Stimulated activated CD4-positive, alpha-beta T cell treated with anti-CD3 and anti-CD28 coated beads, Interleukin-4, amount 100 ng/mL, for 1 hour (primary cell): ENCODE data around the gene SH3BP1.
"Not testable (repeated sequence)": the region's sequence is repeated elsewhere in the genome, so short reads cannot be mapped to it uniquely, and the experiment has no call there.

Experiments used
- DNase-seq: peaks from one replicate; pipeline ENCODE4 v3.0.0-alpha.2; 2020

Gene SH3BP1

DNA sequence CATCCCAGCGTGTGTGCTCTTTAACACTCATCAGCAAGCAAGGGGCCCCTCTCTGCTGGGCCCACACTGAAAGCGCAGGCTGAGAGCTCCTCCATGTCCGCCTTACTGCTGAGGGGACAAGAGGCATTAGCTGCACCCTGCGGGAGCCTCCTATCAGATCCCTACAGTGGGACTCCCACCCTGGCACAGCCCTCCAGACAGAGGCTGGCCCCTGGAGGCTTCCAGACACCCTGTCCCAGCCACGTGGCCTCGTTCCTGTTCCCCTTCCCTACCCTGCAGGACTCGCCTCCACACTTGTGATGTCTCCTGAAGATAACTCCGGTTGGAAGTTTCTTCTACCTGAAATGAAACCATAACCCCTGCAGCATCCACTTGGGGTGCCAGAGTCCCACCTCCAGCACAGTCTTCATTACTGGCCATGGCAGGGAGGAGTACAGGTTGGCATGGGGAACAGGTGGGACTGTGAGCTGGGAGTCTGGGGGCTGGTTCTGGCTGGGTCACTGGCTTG is 5.0 kb upstream of the SH3BP1 start:
- no peak for DNase-seq

DNA sequence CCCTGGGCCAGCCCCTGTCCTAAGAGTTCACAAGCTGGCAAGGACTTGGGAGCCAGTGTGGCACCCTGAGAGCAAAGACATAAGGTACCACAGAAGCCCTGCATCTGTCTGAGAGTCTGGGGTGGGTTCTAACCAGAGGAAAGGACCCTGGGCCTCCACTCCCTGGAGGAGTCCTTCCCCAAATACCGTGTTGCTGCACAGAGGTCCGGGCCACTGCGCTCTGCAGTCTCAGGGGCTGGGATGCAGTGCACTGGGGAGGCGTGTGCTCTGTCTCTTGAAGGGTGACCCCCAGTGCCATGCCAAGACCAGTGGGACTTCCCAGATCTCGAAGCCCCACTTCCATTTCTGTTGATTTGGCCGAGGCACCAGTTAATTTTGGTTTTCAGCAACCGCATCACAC is 4.3 kb upstream of the SH3BP1 start:
- DNase-seq = no peak

DNA sequence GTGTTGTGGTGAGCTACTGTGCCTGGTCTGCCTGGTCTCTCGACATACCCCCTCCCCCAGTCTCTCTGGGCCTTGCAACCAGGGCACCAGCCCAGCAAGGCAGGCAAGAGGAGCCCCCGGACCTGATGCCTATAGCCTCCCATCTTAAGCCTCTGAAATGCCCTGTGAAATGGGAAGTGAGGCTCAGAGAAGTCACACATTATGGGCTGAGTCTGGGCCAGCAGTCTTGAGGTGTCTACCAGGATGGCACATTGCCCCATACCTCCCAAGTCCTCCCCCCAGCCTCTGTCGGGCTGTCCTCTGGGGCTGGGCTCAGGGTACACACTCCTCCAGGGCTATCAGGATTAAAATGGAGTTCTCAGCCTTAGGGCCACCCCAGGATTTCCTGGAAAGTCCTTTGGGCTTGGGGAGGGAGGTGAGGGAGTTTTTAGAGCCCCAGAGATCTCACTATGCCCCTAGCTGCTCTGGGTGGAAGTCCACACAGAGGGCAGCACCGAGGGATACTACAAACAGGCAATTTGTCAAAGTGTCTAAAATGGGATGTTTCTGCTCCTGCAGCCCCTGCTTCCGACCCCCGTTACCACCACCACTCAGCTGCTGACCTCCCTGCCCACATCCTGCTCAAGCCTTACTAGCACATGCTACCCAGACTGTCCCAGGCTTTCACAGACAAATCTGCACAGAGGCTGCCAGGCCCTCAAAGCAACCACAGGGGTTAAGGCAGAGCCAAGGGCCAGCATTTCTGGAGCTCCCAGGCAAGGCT is 3.1 kb upstream of the SH3BP1 start:
- DNase-seq = no peak

DNA sequence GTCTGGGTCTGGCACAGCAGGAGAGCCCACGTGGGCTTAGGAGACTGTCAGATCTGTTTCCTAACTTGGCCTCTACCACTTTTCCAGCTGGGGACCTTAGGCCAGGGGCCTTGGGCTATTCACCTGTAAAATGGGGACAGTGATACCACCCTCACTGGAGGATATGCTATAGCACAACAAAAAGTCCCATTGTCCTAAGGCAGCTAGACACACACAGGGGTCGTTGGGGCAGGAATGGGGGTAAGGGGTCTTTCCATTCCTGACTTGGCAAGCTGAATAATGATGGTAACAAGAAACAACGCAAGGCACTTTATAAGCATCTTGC is 2.6 kb upstream of the SH3BP1 start:
- DNase-seq = no peak

DNA sequence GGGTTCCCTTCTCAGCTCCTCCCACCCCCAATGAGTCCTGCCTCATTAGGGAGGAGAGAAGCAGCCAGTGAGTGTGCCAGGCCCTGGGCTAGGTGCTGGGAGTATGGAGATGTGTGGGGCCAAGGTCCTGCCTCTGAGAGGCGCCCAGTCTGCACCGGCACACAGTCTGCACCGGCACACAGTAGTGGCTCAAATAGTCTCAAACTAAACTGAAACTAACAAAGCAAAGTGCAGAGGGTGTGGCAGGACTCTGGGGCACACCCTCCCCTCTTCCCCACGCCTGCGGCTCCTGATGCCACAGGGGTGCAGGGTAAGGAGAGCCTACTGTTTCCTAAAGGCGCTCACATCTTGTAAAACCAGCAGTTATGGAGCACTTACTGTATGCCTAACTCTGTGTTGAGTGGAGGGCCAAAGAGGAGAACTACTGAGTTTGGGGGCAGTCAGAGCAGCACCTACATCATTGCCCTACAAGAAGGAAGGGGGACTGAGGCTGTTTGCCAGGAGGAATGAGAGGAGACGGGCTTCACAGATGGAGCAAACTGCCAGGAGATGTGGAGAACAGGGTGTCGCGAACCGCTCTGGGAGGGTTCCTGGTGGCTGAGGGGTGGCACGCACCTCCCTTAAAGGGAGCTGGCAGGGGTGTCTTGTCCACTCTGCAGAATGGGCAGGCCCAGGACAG is 939 bp upstream of the SH3BP1 start:
- no peak for DNase-seq

GRCh38 chr22:37639771-37640590 is 512 bp downstream of the SH3BP1 start:
- no peak for DNase-seq

DNA sequence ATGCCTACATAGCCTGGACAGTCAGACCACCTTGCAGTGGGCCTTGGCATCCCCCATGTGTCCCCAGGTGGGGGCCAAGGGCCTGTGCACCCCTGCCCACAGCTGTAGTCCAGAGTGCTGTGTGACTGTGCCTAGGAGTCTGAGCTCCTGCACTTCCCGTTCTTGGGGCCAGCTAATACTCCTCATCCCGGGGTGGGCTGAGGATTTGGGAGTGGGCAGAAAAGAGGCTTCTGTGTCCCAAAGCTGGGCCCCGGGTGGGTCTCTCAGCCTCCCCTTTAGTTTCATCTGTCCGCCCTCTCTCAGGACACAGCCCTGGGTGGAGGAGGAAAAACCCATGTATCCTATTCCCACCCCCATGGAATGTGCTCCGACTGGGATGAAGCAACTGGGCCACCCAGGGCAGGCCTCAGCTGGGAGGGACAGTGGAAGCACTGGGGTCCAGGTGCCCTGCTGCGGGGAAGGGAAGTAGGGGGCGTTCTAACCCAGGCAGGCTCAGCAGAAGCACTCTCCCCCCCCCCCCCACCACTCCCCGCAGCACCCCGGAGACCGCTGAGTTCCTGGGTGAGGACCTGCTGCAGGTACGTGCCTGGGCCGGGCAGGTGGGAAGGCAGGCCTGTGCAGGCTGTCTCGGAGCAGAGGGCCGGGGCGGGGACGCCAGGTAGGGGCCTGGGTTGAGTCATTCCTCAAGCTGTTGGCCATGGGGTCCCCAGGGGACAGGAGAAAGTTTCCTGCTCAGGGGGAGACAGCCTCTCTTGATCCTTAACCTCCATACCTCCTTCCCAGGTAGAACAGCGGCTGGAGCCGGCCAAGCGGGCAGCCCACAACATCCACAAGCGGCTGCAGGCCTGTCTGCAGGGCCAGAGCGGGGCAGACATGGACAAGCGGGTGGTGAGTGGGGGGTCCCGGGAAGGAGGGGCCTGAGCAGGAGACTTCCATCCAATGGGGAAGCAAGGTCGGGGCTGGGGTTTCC is 1.4 kb downstream of the SH3BP1 start:
- no peak for DNase-seq

DNA sequence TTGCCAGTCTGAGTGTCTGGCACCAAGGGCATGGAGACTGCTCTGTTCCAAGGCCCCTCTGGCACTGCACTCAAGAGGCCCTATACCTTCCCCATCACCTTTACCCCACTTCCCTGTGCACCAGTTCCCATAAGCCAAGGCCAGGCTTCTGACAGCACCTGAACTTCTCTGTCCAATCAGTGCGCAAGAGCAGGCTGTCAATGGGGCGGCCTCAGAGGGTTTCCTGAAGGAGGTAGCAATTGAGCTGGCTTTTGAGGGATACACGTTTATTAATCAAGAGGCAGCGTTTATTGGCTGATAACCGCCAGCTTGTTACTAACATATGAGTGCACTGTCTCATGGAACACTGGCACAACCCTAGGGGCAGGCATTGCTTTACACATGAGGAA is 2.1 kb downstream of the SH3BP1 start:
- DNase-seq = no peak

DNA sequence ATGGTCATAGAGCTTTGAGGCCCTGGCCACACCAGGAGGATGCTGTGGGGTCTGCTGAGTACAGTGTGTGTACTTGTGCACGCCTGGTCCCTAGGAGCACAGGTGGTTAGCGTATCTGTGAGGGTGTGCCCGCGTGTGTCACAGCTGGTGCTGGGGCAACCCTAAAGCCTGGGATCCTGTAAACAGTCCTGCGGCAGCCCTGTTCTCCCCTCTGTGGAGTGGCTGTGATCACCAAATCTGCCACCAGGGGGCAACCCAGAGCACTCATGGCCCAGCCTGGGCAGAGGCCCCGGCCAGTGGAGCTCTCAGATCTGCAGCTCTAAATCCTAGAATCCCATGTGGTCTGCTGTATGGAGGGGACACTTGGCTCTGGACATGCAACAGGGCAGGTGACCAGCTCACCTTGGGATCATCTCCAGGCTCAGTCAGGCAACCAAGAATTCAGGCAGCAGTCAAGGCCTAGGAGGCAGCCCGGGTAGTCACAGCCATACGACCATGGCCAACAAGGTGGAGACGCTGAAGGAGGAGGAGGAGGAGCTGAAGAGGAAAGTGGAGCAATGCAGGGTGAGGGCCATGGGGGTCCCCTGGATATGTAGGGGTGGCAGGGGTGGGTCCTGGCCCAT is 3.9 kb downstream of the SH3BP1 start:
- peak; percentile 91 for DNase-seq

- no peak for DNase-seq
Observed at GRCh38 chr22:37647317-37647716, 7.8 kb downstream of the SH3BP1 start.

GRCh38 chr22:37647928-37648327 is 8.5 kb downstream of the SH3BP1 start:
- DNase-seq = no peak

- no peak for DNase-seq
Observed at GRCh38 chr22:37650463-37651136, 11.1 kb downstream of the SH3BP1 start.

- DNase-seq = no peak
Observed at GRCh38 chr22:37654563-37655251, 15.2 kb downstream of the SH3BP1 start.

- DNase-seq = no peak
Observed at GRCh38 chr22:37655252-37655563, 15.7 kb downstream of the SH3BP1 start.

GRCh38 chr22:37656583-37656982 is 17.1 kb downstream of the SH3BP1 start:
- not testable (repeated sequence) for DNase-seq

DNA sequence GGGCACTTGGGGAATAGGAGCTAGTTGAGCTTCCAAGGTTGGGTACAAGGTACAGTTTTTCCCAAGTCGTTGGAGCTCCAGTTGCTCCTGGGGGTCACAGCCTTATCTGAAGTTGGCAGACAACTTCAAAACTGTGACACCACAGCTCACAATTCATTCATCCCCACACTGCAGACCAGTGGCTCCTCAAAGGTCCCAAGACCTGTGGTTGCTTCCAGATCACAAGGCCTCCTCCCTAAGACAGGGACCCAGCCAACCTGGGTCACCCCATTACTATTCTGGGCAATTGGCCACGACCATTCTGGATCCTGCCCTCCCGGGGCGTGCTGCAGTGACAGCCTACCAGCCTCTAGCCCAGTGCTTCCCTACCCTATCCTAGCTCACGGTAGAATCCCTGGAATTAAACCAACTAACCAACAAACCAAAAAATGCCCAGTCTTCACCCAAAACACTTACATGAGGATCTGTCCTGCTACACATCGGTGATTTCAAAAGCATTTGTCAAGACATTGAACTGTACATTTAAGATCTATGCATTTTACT is 18.2 kb downstream of the SH3BP1 start:
- DNase-seq = no peak

DNA sequence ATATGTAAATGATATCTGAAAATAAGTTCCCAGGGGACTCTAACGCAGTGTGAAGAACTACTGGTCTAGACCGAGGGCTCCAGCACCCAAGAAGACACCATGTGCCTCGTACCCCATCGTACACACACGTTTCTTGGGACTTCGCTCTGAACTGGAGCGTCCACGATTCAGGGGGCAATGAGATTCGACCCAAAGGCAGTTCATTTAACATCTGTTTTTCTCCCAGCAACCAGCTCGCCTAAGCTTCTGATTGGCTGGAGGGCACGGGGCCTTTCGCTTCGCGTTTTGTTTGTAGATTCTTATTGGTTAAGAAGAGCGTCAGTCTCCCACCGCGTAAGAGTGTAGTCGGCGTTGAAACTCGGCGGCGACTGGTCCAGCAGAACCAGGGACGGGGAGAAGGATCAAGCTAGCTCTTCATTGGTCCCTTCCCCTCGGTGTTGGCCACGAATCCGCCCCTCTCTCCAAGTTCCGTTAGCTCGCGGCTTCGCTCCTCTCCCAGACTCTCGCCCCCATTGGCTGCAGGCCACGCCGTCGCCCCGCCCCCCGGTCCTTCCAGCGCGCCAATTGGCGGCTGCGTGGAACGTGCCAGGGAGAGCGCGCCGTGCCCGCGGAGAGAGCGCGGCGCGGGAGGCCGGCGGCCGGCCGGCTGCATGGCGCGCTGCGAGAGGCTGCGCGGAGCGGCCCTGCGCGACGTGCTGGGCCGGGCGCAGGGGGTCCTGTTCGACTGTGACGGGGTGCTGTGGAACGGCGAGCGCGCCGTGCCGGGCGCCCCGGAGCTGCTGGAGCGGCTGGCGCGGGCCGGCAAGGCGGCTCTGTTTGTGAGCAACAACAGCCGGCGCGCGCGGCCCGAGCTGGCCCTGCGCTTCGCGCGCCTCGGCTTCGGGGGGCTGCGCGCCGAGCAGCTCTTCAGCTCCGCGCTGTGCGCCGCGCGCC is 18.9 kb downstream of the SH3BP1 start, which contains the start of gene PDXP:
Gene PDXP, plus strand, starts transcription at position 591 of the 933 bp plus-strand sequence. Its CDS starts 60 bp downstream, at position 651.
- peak; percentile 99 for DNase-seq

GRCh38 chr22:37659066-37659896 is 19.8 kb downstream of the SH3BP1 start:
- peak; percentile 41 for DNase-seq
